AG10803 (cell line): ENCODE results near the gene CD68.

Experiments
- DNase-seq: peaks from one replicate; pipeline ENCODE4 v3.0.0; 2010; ENCODE audit warnings: low read depth
- H3K4me3 ChIP-seq: 2 replicates; pipeline ENCODE4 v1.5.1; 2011; ENCODE audit warnings: mild to moderate bottlenecking, low read length, control low read depth
- TF ChIP-seq, protein P1 (sequence below): conservative IDR thresholded peaks from 2 replicates; pipeline ENCODE4 v1.5.1; 2011; ENCODE audit warnings: mild to moderate bottlenecking, low read length, control low read depth, inconsistent platforms

CD68 gene

DNA sequence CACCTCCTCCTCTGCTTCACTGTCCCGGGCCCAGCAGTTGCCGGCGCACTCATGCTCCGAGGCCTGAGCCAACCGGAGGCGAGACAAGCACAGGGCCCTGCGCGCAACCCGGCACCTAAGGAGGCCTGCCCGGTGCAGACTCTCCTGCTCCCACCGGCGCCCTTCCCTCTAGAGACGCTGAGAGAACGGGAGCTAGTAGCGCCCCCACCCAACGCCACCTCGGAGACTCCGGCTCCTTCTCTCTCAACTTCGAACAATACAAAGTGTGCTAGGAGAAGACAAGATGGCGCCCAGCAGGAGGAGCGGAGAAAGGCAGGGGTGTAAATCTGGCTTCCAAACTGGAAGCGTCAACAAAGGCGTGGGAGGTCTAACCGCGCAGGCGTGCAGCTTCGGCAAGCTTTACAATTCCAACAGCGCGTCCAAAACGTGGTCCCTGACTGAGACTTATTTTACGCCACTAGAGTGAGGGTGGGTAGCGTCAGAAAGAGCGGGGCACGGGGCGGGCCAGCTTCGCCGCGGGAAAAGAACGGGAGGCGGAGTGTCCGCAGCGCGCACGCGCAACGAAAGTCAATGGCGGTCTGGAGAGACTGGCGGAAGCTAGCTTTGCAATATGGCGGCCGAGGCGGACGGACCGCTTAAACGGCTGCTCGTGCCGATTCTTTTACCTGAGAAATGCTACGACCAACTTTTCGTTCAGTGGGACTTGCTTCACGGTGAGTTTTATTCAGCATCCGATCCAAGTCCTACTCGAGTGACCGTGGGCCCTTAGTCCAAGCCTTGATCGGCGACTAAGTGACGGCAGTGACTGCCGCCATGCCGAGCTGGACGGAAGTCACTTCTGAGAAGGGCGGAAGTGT lies 4.0 kb downstream of the CD68 start, which contains the start of gene MPDU1:
MPDU1 (plus strand) TSS at position 600 of the 857 bp plus-strand sequence; CDS start at position 611, 11 bp downstream.
- peak; percentile 96 for DNase-seq
- TF ChIP-seq, protein P1, sequence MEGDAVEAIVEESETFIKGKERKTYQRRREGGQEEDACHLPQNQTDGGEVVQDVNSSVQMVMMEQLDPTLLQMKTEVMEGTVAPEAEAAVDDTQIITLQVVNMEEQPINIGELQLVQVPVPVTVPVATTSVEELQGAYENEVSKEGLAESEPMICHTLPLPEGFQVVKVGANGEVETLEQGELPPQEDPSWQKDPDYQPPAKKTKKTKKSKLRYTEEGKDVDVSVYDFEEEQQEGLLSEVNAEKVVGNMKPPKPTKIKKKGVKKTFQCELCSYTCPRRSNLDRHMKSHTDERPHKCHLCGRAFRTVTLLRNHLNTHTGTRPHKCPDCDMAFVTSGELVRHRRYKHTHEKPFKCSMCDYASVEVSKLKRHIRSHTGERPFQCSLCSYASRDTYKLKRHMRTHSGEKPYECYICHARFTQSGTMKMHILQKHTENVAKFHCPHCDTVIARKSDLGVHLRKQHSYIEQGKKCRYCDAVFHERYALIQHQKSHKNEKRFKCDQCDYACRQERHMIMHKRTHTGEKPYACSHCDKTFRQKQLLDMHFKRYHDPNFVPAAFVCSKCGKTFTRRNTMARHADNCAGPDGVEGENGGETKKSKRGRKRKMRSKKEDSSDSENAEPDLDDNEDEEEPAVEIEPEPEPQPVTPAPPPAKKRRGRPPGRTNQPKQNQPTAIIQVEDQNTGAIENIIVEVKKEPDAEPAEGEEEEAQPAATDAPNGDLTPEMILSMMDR: no peak
- peak within 1 kb of the TSS; percentile 88 for H3K4me3 ChIP-seq

DNA sequence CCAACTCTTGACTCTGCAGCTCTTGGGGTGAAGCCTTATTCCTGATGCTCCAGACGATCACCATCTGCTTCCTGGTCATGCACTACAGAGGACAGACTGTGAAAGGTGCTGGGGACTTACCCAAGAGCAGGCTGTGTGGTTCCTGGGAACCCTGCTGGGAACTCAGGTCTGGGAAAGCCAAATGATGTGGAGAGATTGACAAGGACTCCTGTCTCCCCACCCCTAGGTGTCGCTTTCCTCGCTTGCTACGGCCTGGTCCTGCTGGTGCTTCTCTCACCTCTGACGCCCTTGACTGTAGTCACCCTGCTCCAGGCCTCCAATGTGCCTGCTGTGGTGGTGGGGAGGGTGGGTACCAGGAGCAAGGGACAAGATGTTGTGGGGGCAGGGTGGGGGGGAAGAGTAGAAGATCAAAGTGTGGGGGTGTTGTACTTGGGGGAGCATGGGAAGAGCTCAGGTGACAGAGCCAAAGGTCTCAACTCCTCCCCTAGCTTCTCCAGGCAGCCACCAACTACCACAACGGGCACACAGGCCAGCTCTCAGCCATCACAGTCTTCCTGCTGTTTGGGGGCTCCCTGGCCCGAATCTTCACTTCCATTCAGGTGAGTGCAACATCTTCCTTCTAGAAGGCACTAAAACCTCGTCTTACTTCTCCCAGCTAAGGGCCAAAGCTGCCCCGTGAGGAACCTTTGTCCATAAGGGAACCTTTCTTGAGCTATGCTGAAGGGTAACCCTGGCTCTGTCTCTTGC lies 7.4 kb downstream of the CD68 start:
- no peak overlapping the region for H3K4me3 ChIP-seq
- no peak for DNase-seq

DNA sequence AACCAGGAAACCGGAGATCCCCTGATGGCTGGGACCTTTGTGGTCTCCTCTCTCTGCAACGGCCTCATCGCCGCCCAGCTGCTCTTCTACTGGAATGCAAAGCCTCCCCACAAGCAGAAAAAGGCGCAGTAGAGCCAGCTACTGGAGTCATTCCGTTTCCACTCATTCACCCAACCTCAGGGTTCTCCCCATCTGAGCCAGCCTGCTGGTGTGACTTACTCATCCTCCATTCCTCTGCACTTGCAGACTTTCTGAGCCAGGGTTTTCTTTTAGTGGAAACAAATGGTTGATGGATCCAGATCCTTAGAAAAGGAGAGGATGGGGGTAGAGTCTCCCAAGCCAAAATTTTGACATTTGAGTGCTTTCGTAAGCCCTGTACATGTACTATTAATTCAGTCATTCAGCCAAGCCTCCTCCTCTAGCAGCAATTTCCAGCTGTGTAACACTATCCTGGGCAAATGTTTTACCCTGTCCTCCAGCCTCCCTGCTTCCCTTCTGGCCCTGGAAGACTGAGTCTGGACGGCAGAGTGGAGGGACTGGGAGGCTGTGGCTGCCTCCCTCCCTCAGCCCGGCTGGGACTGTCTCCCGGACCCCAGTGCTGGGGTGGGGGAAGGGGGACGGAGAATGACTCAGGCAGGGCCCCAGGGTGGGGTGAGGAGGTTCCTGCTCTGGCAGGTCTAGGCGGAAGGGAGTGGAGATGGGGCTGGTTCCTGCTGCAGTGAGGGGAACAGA lies 8.1 kb downstream of the CD68 start:
- H3K4me3 ChIP-seq: peak overlapping the region; percentile 18
- TF ChIP-seq, protein P1: peak; percentile 40
- peak; percentile 96 for DNase-seq

More for the DNA sequence above, 7.4 kb downstream of the CD68 start:
- TF ChIP-seq, protein P1: peak; percentile 11; the same call in 1 of the 2 replicates

DNA sequence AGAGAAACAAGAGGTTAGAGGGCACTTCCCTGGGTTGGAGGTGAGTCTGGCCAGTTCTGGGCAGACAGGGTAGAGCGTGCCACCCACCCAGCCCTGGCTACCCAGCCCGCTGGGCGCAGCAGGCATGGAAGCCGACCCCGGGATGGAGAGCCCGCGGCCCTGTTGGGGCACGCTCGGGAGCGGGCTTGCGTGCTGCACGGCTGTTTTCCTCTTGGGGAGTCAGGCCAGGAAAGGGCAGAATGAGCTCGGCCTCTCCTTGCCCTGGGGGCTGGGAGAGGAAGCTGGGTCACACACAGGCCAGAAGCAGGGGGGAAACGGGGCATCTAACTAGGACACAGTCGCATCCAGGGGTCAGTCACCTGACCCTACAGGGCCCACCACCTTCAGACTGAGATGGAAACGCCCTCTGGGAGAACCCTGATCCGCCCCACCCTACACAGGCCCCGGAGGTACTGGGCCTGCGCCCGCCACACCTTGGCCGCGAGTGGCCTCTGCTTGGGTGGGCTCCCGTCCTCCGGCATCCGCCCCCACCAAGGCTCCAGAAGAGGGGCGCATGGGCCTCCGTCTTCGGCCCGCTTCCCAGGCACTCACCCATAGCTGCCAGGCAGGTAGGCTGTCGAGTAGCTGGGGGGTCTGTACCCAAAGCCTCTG lies 9.2 kb downstream of the CD68 start:
- no peak for DNase-seq
- TF ChIP-seq, protein P1: no peak
- H3K4me3 ChIP-seq: peak overlapping the region; percentile 17

DNA sequence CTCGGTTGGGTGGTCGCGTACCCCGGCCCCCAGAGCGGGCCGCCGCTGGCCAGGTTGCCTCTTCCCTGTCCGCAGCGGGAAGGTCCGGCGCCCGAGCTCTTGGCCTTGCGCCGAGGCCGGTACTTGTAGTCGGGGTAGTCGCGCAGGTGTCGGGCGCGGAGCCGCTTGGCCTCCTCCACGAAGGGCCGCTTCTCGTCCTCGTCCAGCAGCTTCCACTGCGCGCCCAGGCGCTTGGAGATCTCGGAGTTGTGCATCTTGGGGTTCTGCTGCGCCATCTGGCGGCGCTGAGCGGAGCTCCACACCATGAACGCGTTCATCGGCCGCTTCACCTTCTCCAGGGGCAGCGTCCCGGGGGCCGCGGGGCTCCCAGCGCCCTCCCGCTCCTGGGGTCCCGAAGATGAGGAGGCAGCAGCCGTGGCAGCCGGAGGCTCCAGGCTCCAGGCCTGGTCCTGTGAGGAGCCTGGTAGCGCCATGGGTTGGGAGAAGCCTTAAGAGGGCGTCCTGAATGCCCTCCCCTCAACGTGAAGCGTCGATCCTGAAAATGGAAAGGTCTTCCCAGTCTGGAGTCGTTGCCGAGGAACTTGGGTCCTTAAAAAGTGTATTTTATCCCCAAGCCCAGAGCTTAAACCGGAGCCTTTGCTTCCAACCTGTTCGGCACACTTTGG lies 9.9 kb downstream of the CD68 start:
- TF ChIP-seq, protein P1: peak; percentile 79
- H3K4me3 ChIP-seq: peak overlapping the region; percentile 17; the same call in 1 of the 2 replicates
- DNase-seq: peak; percentile 83
